OCI-LY7 (cell line): Measurements from ENCODE around the gene SEC61A2. TPM values are rescaled to one million over a fixed set of nuclear protein-coding genes. Genes with fewer than 3 reads are reported as not detected.
A peak's percentile ranks its signal among the peaks of the same experiment; 100 is the strongest.

Experiments
- BruUV-seq: library from RNA; stranded (reverse); fragments of 400-500 nt; replicated peaks from 2 replicates; lab custom pipeline; 2021; lab: Mats Ljungman, UMichigan
- CTCF ChIA-PET: fragments of 300-600 bp; sonication (Branson Sonifier 250); formaldehyde crosslinking; loops from one replicate; lab custom pipeline; 2022; ENCODE audit warnings: antibody characterized with exemption; ENCODE audit not compliant: unreplicated experiment; lab: Charles Lee
- POLR2A ChIA-PET: fragments of 300-600 bp; sonication (Branson Sonifier 250); formaldehyde crosslinking; loops from one replicate; lab custom pipeline; 2022; ENCODE audit warnings: antibody characterized with exemption; lab: Charles Lee
- DNase-seq: peaks from one replicate; pipeline ENCODE4 v3.0.0-alpha.2; 2015; ENCODE audit warnings: low spot score
- H2AFZ ChIP-seq: fragments of 200-600 bp; sonication (generic), shearing (Covaris generic); 2 replicates; pipeline ENCODE4 v1.6.1; 2014; ENCODE audit warnings: mild to moderate bottlenecking, antibody characterized with exemption, low read length, moderate library complexity
- H3K27ac ChIP-seq: fragments of 200-600 bp; sonication (generic); 2 replicates; pipeline ENCODE4 v1.5.1; 2014; ENCODE audit warnings: mixed run types, low read depth, mild to moderate bottlenecking, moderate library complexity, low read length, inconsistent platforms; ENCODE audit not compliant: poor library complexity, severe bottlenecking
- H3K36me3 ChIP-seq: fragments of 200-600 bp; sonication (generic); 2 replicates; pipeline ENCODE4 v1.6.1; 2014; ENCODE audit warnings: mild to moderate bottlenecking, antibody characterized with exemption, low read length, moderate library complexity, mixed read lengths; ENCODE audit not compliant: insufficient read depth
- H3K4me1 ChIP-seq: fragments of 200-600 bp; sonication (generic); 2 replicates; pipeline ENCODE4 v1.5.1; 2014; ENCODE audit warnings: mild to moderate bottlenecking, low read length; ENCODE audit not compliant: insufficient read depth, poor library complexity, severe bottlenecking
- H3K4me2 ChIP-seq: fragments of 200-600 bp; sonication (generic); 2 replicates; pipeline ENCODE4 v1.6.1; 2014; ENCODE audit warnings: mild to moderate bottlenecking, low read length
- H3K4me3 ChIP-seq: fragments of 200-600 bp; sonication (generic); 2 replicates; pipeline ENCODE4 v1.5.1; 2014; ENCODE audit warnings: mild to moderate bottlenecking, low read depth, low read length; ENCODE audit not compliant: poor library complexity, severe bottlenecking
- H3K79me2 ChIP-seq: fragments of 200-600 bp; sonication (generic); 2 replicates; pipeline ENCODE4 v1.6.1; 2016; ENCODE audit warnings: low read depth, mild to moderate bottlenecking, low read length, moderate library complexity, mixed read lengths; ENCODE audit not compliant: insufficient read depth
- H3K9me2 ChIP-seq: fragments of 200-600 bp; sonication (generic); 2 replicates; pipeline ENCODE4 v1.6.1; 2016; ENCODE audit warnings: mild to moderate bottlenecking, low read length, mixed read lengths; ENCODE audit not compliant: insufficient read depth
- H3K9me3 ChIP-seq: fragments of 200-600 bp; sonication (generic); 2 replicates; pipeline ENCODE4 v1.6.1; 2014; ENCODE audit warnings: mild to moderate bottlenecking, mixed run types, low read length, mixed read lengths
- H4K20me1 ChIP-seq: fragments of 200-600 bp; sonication (generic); 2 replicates; pipeline ENCODE4 v1.6.1; 2014; ENCODE audit warnings: mild to moderate bottlenecking, antibody characterized with exemption, low read length, moderate library complexity, mixed read lengths; ENCODE audit not compliant: insufficient read depth
- EZH2phosphoT487 ChIP-seq: fragments of 200-600 bp; sonication (generic); IDR thresholded peaks from 2 replicates; pipeline ENCODE4 v1.6.1; 2018; ENCODE audit warnings: low read depth, borderline replicate concordance, mild to moderate bottlenecking, mixed run types, antibody characterized with exemption, low read length, moderate library complexity, mixed read lengths
- intact Hi-C: fragments of 100-400 bp; cut with micrococcal nuclease; formaldehyde crosslinking; loops from one replicate; pipeline ENCODE4 v1.10.0; 2022; ENCODE audit not compliant: unreplicated experiment
- total RNA-seq, 2 experiments: library from RNA; depleted of rRNA in 1 of 2; stranded (reverse); fragments of >200 nt in 1 of 2; shearing (Covaris generic) in 1 of 2; gene quantifications; 2 replicates each; pipeline ENCODE4 v1.2.3, GENCODE V29; 2014 to 2022
- TF ChIP-seq, protein P1 (sequence below): fragments of 200-600 bp; sonication (generic); conservative IDR thresholded peaks from 2 replicates; pipeline ENCODE4 v1.5.1; 2014; ENCODE audit warnings: mild to moderate bottlenecking, antibody characterized with exemption, low read length, moderate library complexity, mixed read lengths

SEC61A2 gene
- total RNA-seq, 2 experiments from 2014 or later: 5.5 to 15.1 TPM

DNA sequence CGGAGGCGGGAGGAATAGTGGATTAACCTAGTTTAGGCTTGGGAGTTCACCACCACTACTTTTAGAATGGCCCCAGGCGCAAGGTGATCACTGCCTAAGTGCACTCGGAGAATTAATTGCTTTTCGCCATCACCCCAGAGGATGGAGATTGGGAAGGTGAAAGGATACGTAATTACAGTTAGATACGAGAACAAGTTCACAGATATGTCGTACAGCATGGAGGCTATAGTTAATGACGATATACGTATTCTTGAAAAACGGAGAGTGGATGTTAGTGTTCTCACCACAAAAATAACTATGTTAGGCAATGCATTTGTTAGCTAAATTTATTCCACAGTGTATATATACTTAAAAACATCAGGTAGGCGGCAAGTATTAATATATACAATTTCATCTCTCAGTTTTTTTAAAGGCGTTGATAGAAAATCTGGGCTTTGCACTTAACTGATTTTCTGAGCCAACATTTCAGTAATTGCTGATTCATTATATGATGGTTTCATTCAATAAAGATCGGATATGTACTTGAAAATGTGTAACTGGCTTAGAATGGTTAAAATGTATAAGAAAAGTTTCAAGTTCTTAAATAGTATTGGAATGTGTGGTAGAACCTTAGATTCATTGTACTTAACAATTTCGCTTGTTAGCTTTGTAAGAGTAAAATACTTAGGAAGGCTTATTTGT lies 67.2 kb downstream of the SEC61A2 start:
- Histone ChIP-seq H3K9me3 (no peaks in the 10 kb centered on the region), H3K36me3 (peaks cover 54% of the 10 kb centered on the region), H3K4me1 (peaks cover 34% of the 10 kb centered on the region), H3K79me2 (peaks cover 92% of the 10 kb centered on the region), H3K9me2 (no peaks in the 10 kb centered on the region), H3K27ac (peak overlapping the region; percentile 88), H3K4me3 (peak overlapping the region; percentile 97), H2AFZ (peak overlapping the region; percentile 80), H3K4me2 (peak overlapping the region; percentile 96), H4K20me1 (peaks cover 22% of the 10 kb centered on the region; the same call in 1 of the 2 replicates)
- BruUV-seq: TSS peak; percentile 75
- TF ChIP-seq EZH2phosphoT487: no peak
- TF ChIP-seq, protein P1, sequence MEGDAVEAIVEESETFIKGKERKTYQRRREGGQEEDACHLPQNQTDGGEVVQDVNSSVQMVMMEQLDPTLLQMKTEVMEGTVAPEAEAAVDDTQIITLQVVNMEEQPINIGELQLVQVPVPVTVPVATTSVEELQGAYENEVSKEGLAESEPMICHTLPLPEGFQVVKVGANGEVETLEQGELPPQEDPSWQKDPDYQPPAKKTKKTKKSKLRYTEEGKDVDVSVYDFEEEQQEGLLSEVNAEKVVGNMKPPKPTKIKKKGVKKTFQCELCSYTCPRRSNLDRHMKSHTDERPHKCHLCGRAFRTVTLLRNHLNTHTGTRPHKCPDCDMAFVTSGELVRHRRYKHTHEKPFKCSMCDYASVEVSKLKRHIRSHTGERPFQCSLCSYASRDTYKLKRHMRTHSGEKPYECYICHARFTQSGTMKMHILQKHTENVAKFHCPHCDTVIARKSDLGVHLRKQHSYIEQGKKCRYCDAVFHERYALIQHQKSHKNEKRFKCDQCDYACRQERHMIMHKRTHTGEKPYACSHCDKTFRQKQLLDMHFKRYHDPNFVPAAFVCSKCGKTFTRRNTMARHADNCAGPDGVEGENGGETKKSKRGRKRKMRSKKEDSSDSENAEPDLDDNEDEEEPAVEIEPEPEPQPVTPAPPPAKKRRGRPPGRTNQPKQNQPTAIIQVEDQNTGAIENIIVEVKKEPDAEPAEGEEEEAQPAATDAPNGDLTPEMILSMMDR: no peak
- no peak for DNase-seq
- ChIA-PET POLR2A (interaction anchor here (1.1 to 2.0 kb wide), 3 partner anchors 18 to 144 kb away, joined by 4 to 10 read pairs (median 4); no protein-coding TSS in a partner anchor), CTCF (no interaction called here)
- intact Hi-C loops: loop anchor here (5.0 to 10.0 kb wide), 5 partner anchors 122 to 1148 kb away; partner anchors contain the start of genes SEPHS1 and UPF2

DNA sequence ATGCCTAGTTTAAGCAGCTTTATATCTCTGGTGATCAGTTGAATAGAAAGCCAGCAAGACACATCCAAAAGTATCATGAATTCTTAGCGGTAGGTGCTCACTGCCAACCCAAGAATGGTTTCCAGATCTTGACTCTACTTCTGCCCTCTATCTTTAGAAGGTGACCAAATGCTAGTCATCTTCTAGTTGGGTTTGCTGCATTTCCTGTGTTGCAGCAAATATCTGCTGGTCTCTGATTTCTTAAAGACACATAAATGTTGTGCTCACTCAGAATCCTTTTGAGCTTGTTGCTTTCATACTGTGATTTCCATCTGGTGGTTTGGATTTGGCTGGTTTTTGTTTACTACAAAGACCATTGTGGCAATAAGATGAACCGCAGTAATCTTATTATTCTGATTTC lies 68.7 kb downstream of the SEC61A2 start:
- H3K9me2 ChIP-seq: no peaks in the 10 kb centered on the region
- no peaks in the 10 kb centered on the region for H3K9me3 ChIP-seq
- peaks cover 58% of the 10 kb centered on the region for H3K36me3 ChIP-seq
- peak; percentile 51 for DNase-seq
- CTCF ChIA-PET: no interaction called here
- intact Hi-C loops: loop anchor here (5.0 to 10.0 kb wide), 5 partner anchors 123 to 1147 kb away; partner anchors contain the start of genes SEPHS1 and UPF2
- H2AFZ ChIP-seq: no peak overlapping the region
- TF ChIP-seq, protein P1: peak; percentile 37
- no peak for TF ChIP-seq EZH2phosphoT487
- BruUV-seq: no TSS peak
- peak overlapping the region; percentile 97 for H3K4me3 ChIP-seq
- H4K20me1 ChIP-seq: peaks cover 22% of the 10 kb centered on the region; the same call in 1 of the 2 replicates
- peaks cover 90% of the 10 kb centered on the region for H3K79me2 ChIP-seq
- H3K27ac ChIP-seq: peak overlapping the region; percentile 36
- H3K4me2 ChIP-seq: peak overlapping the region; percentile 96
- POLR2A ChIA-PET: interaction anchor here (1.5 kb wide), 1 partner anchor 23 kb away, joined by 3 read pairs; no protein-coding TSS in a partner anchor
- H3K4me1 ChIP-seq: peaks cover 26% of the 10 kb centered on the region

GRCh38 chr10:12200850-12201249 lies 71.4 kb downstream of the SEC61A2 start:
- intact Hi-C loops: no loop called here

More at GRCh38 chr10:12200850-12201249, 71.4 kb downstream of the SEC61A2 start:
- H3K36me3 ChIP-seq: peaks cover 80% of the 10 kb centered on the region
- no peaks in the 10 kb centered on the region for H3K9me2 ChIP-seq
- CTCF ChIA-PET: no interaction called here
- peaks cover 20% of the 10 kb centered on the region; the same call in 1 of the 2 replicates for H4K20me1 ChIP-seq
- H3K4me2 ChIP-seq: no peak overlapping the region
- no peak for TF ChIP-seq EZH2phosphoT487
- TF ChIP-seq, protein P1: no peak
- H3K4me3 ChIP-seq: no peak overlapping the region
- peaks cover 91% of the 10 kb centered on the region for H3K79me2 ChIP-seq
- H3K4me1 ChIP-seq: peaks cover 12% of the 10 kb centered on the region
- POLR2A ChIA-PET: interaction anchor here (0.6 to 1.3 kb wide), 4 partner anchors 64 to 530 kb away, joined by 3 to 4 read pairs (median 4); no protein-coding TSS in a partner anchor
- no peaks in the 10 kb centered on the region for H3K9me3 ChIP-seq
- H3K27ac ChIP-seq: no peak overlapping the region
- BruUV-seq: no TSS peak
- DNase-seq: no peak
- H2AFZ ChIP-seq: no peak overlapping the region
